Activated naive CD8-positive, alpha-beta T cell treated with anti-CD3 and anti-CD28 coated beads, Interleukin-2, amount 10 ng/mL, durations not matched to agents 7 days and 5 days (primary cell): ENCODE data around the gene SKP1. TPM values are rescaled to one million over a fixed set of nuclear protein-coding genes. Genes with fewer than 3 reads are reported as not detected.
"Not testable (repeated sequence)": the region's sequence is repeated elsewhere in the genome, so short reads cannot be mapped to it uniquely, and the experiment has no call there.

Experiments used
- ATAC-seq: fragments of 150-1000 bp; cut with Tn5 transposase; one replicate; pipeline ENCODE4 v1.10.0; 2021; ENCODE audit warnings: low read depth, moderate library complexity
- POLR2A ChIA-PET: fragments of 350-600 bp; sonication (Branson Sonifier 250); formaldehyde crosslinking; loops from one replicate; lab custom pipeline; 2021; ENCODE audit warnings: antibody characterized with exemption; lab: Charles Lee
- DNase-seq: peaks from one replicate; pipeline ENCODE4 v3.0.0; 2021
- H3K27ac Mint-ChIP-seq: one replicate; pipeline ENCODE4 v1.8.0; 2022; ENCODE audit warnings: mild to moderate bottlenecking, mixed read lengths
- H3K27me3 Mint-ChIP-seq: one replicate; pipeline ENCODE4 v1.8.0; 2022; ENCODE audit warnings: mild to moderate bottlenecking, moderate library complexity, mixed read lengths
- H3K36me3 Mint-ChIP-seq: one replicate; pipeline ENCODE4 v1.8.0; 2021; ENCODE audit warnings: mild to moderate bottlenecking, mixed read lengths
- H3K4me1 Mint-ChIP-seq: one replicate; pipeline ENCODE4 v1.8.0; 2021; ENCODE audit warnings: mixed read lengths
- H3K4me3 Mint-ChIP-seq: one replicate; pipeline ENCODE4 v1.8.0; 2022; ENCODE audit warnings: mild to moderate bottlenecking, moderate library complexity, mixed read lengths
- H3K9me3 Mint-ChIP-seq: one replicate; pipeline ENCODE4 v1.8.0; 2021; ENCODE audit warnings: mixed read lengths
- total RNA-seq, 2 experiments: library from RNA; stranded (reverse); gene quantifications; one replicate each; pipeline ENCODE4 v1.2.3, GENCODE V29; 2021

Gene SKP1
- total RNA-seq, 2 experiments from 2014 or later = 193 to 206 TPM

- ATAC-seq (no peak), DNase-seq (no peak)
- Mint-ChIP-seq H3K36me3 (peaks cover 57% of the 10 kb centered on the region), H3K27ac (no peak overlapping the region), H3K9me3 (no peaks in the 10 kb centered on the region), H3K4me1 (peaks cover 7% of the 10 kb centered on the region), H3K4me3 (no peak overlapping the region), H3K27me3 (no peaks in the 10 kb centered on the region)
- POLR2A ChIA-PET = interaction anchor here (3.0 kb wide), 1 partner anchor 14 kb away, joined by 18 read pairs; the partner anchor contains the start of gene SKP1
These were observed 14.2 kb downstream of the SKP1 start for GRCh38 chr5:134162592-134162991.

DNA sequence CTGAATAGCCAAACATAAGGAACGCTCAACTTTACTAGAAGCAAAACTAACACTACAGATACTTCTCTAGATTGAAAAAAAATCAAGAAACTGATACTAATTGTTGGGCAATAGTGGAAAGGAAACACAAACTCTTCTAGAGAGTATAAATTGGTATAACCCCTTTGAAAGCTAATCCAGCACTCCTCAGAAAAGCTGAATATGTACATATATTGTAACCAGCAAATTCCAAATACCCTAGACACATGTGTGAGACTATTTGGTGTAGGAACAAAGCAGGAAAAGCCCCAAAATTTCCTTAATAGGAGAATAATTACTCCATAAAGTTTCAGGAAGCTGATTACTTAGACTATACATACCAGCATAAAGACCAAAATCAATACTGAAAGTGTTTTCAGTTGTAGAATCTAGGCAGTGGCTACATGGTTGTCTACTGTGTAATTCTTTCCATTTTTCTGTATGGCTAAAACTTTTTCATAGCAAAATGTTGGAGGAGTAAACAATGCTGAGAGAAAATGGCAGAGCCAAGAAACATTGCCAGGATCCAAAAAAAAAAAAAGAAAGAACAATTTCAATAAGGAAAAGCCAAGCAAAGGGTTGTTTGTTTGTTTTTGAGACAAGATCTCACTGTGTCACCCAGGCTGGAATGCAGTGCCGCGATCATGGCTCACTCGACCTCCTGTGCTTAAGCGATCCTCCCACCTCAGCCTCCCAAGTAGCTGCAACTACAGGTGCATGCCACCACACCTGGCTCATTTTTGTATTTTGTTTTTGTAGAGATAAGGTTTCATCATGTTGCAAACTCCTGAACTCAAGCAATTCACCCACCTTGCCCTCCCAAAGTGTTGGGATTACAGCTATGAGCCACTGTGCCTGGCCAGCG, 15.0 kb downstream of the SKP1 start:
- DNase-seq = no peak
- no peaks in the 10 kb centered on the region for H3K9me3 Mint-ChIP-seq
- peaks cover 53% of the 10 kb centered on the region for H3K36me3 Mint-ChIP-seq
- H3K4me3 Mint-ChIP-seq = no peak overlapping the region
- POLR2A ChIA-PET = interaction anchor here (0.7 to 3.0 kb wide), 2 partner anchors 15 to 80 kb away, joined by 4 to 18 read pairs; partner anchors contain the start of gene SKP1
- H3K27me3 Mint-ChIP-seq = no peaks in the 10 kb centered on the region
- no peak overlapping the region for H3K27ac Mint-ChIP-seq
- peaks cover 5% of the 10 kb centered on the region for H3K4me1 Mint-ChIP-seq
- ATAC-seq = no peak

DNA sequence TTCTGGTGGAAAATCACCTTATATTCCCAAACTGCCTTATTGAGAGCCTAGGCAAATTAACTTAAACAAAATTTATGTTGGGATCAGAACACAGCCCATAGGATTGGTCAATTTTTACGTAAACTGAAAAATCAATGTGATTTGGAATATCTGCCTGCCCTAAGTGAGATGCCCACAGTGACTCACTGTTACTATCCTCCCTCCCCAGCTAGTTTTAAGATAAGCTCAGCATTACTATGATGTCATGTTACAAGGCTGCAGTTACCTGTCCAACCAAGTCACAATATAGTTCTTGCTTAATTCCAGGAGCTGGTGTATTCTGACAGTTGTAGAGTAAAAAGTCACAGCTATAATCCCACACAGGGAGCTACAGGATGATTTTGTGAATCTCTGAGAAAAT, 23.1 kb downstream of the SKP1 start:
- POLR2A ChIA-PET = interaction anchor here (0.6 to 4.6 kb wide), 3 partner anchors 13 to 452 kb away, joined by 3 to 33 read pairs (median 6); partner anchors contain the start of gene SKP1
- DNase-seq (no peak), ATAC-seq (no peak)
- H3K4me1 Mint-ChIP-seq = peaks cover 23% of the 10 kb centered on the region
- no peak overlapping the region for H3K27ac Mint-ChIP-seq
- H3K36me3 Mint-ChIP-seq = peaks cover 42% of the 10 kb centered on the region
- H3K4me3 Mint-ChIP-seq = no peak overlapping the region
- no peaks in the 10 kb centered on the region for H3K27me3 Mint-ChIP-seq
- H3K9me3 Mint-ChIP-seq = no peaks in the 10 kb centered on the region

GRCh38 chr5:134153241-134153640, 23.5 kb downstream of the SKP1 start:
- no peak overlapping the region for H3K4me3 Mint-ChIP-seq
- ATAC-seq (no peak), DNase-seq (no peak)
- H3K27me3 Mint-ChIP-seq = no peaks in the 10 kb centered on the region
- H3K9me3 Mint-ChIP-seq = no peaks in the 10 kb centered on the region
- H3K27ac Mint-ChIP-seq = no peak overlapping the region
- peaks cover 41% of the 10 kb centered on the region for H3K36me3 Mint-ChIP-seq
- H3K4me1 Mint-ChIP-seq = peaks cover 24% of the 10 kb centered on the region
- POLR2A ChIA-PET = interaction anchor here (1.1 to 4.6 kb wide), 2 partner anchors 12 to 23 kb away, joined by 6 to 33 read pairs; partner anchors contain the start of gene SKP1

- H3K27me3 Mint-ChIP-seq, ATAC-seq, DNase-seq, H3K4me3 Mint-ChIP-seq, H3K9me3 Mint-ChIP-seq: not testable (repeated sequence)
- Mint-ChIP-seq H3K36me3 (peaks cover 36% of the 10 kb centered on the region), H3K27ac (peak overlapping the region; percentile 35), H3K4me1 (peaks cover 25% of the 10 kb centered on the region)
- POLR2A ChIA-PET = interaction anchor here (1.1 to 4.6 kb wide), 2 partner anchors 24 to 33 kb away, joined by 3 to 33 read pairs; partner anchors contain the start of gene SKP1
These were observed 24.4 kb downstream of the SKP1 start for GRCh38 chr5:134152173-134152832.

GRCh38 chr5:134151723-134152122, 25.0 kb downstream of the SKP1 start:
- peaks cover 37% of the 10 kb centered on the region for H3K36me3 Mint-ChIP-seq
- H3K27ac Mint-ChIP-seq = no peak overlapping the region
- H3K4me3 Mint-ChIP-seq = no peak overlapping the region
- POLR2A ChIA-PET = interaction anchor here (1.0 to 4.6 kb wide), 3 partner anchors 25 to 112 kb away, joined by 3 to 33 read pairs (median 3); partner anchors contain the start of gene SKP1
- no peaks in the 10 kb centered on the region for H3K9me3 Mint-ChIP-seq
- H3K27me3 Mint-ChIP-seq = no peaks in the 10 kb centered on the region
- ATAC-seq (no peak), DNase-seq (no peak)
- H3K4me1 Mint-ChIP-seq = peaks cover 26% of the 10 kb centered on the region

GRCh38 chr5:134149571-134150303, 27.0 kb downstream of the SKP1 start:
- Mint-ChIP-seq H3K9me3 (no peaks in the 10 kb centered on the region), H3K4me1 (peaks cover 32% of the 10 kb centered on the region), H3K27ac (peak overlapping the region; percentile 50), H3K36me3 (peaks cover 34% of the 10 kb centered on the region), H3K4me3 (no peak overlapping the region), H3K27me3 (no peaks in the 10 kb centered on the region)
- POLR2A ChIA-PET = interaction anchor here (0.7 to 4.6 kb wide), 5 partner anchors 19 to 589 kb away, joined by 3 to 33 read pairs (median 3); partner anchors contain the start of genes CAMLG, SKP1 and VDAC1
- DNase-seq = no peak
- no peak for ATAC-seq

DNA sequence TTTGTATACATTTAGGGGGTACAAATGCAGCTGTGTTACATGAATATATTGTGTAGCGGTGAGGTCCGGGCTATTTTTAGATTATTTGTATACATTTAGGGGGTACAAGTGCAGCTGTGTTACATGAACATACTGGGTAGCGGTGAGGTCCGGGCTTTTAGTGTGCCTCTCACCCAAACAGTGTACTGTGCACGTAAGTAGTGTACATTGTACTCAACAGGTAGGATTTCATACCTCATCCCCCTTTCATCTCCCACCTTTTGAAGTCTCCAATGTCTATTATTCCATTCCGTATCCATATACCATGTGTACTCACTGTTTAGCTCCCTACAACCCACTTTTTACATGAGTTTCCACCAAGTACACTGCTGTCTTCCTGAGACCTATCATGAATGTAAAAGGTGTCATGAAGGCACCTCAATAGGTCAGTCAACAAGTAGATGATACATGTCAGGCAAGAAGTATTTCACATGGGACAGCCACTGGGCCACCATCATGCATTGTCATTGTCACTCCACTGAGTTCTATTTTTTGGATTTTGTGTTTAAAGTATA, 27.7 kb downstream of the SKP1 start:
- Mint-ChIP-seq H3K9me3 (no peaks in the 10 kb centered on the region), H3K27me3 (no peaks in the 10 kb centered on the region), H3K4me1 (peaks cover 34% of the 10 kb centered on the region), H3K36me3 (peaks cover 33% of the 10 kb centered on the region), H3K4me3 (no peak overlapping the region), H3K27ac (peak overlapping the region; percentile 28)
- POLR2A ChIA-PET = interaction anchor here (0.7 to 4.6 kb wide), 5 partner anchors 20 to 144 kb away, joined by 3 to 33 read pairs (median 4); partner anchors contain the start of genes SKP1 and VDAC1
- ATAC-seq (no peak), DNase-seq (no peak)

DNA sequence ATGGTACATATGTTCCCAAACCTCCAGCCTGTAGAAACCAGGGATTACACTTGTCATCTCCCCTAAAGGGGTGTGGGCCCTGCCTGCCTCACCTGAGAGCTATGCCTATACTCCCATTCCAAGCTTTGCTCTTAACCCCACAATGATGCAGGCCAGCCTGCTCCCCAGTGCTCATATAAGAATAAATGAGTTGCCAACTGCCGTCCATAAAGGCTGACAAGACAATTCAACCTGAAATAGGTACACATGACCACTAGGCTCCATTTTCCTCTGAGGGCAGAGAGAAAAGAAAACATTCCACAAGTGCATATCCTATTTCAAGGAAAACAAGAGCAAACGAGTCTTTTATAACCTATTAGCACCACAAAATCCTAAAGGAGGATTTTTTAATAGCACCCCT, 28.4 kb downstream of the SKP1 start:
- Mint-ChIP-seq H3K4me3 (no peak overlapping the region), H3K27me3 (no peaks in the 10 kb centered on the region), H3K36me3 (peaks cover 29% of the 10 kb centered on the region), H3K27ac (peak overlapping the region; percentile 59), H3K4me1 (peaks cover 32% of the 10 kb centered on the region), H3K9me3 (no peaks in the 10 kb centered on the region)
- POLR2A ChIA-PET = interaction anchor here (0.7 to 2.7 kb wide), 3 partner anchors 29 to 109 kb away, joined by 4 to 10 read pairs (median 5); partner anchors contain the start of gene SKP1
- DNase-seq (no peak), ATAC-seq (no peak)

- no peak overlapping the region for H3K4me3 Mint-ChIP-seq
- H3K4me1 Mint-ChIP-seq = peaks cover 29% of the 10 kb centered on the region
- peaks cover 27% of the 10 kb centered on the region for H3K36me3 Mint-ChIP-seq
- DNase-seq = no peak
- POLR2A ChIA-PET = interaction anchor here (0.6 to 2.7 kb wide), 7 partner anchors 15 to 1650 kb away, joined by 3 to 10 read pairs (median 3); partner anchors contain the start of gene SKP1
- ATAC-seq = no peak
- no peaks in the 10 kb centered on the region for H3K27me3 Mint-ChIP-seq
- H3K27ac Mint-ChIP-seq = peak overlapping the region; percentile 45
- H3K9me3 Mint-ChIP-seq = no peaks in the 10 kb centered on the region
These were observed 29.9 kb downstream of the SKP1 start for GRCh38 chr5:134146651-134147518.

GRCh38 chr5:134145779-134146581, 30.8 kb downstream of the SKP1 start:
- H3K27me3 Mint-ChIP-seq = no peaks in the 10 kb centered on the region
- no peaks in the 10 kb centered on the region for H3K9me3 Mint-ChIP-seq
- H3K27ac Mint-ChIP-seq = peak overlapping the region; percentile 68
- peaks cover 29% of the 10 kb centered on the region for H3K4me1 Mint-ChIP-seq
- POLR2A ChIA-PET = interaction anchor here (0.6 to 1.1 kb wide), 4 partner anchors 14 to 1649 kb away, joined by 3 to 4 read pairs (median 3); partner anchors contain the start of gene SKP1
- ATAC-seq (peak; percentile 75), DNase-seq (peak; percentile 85)
- H3K36me3 Mint-ChIP-seq = peaks cover 29% of the 10 kb centered on the region
- no peak overlapping the region for H3K4me3 Mint-ChIP-seq
